ENCODE results near the gene BIN1.

DNA sequence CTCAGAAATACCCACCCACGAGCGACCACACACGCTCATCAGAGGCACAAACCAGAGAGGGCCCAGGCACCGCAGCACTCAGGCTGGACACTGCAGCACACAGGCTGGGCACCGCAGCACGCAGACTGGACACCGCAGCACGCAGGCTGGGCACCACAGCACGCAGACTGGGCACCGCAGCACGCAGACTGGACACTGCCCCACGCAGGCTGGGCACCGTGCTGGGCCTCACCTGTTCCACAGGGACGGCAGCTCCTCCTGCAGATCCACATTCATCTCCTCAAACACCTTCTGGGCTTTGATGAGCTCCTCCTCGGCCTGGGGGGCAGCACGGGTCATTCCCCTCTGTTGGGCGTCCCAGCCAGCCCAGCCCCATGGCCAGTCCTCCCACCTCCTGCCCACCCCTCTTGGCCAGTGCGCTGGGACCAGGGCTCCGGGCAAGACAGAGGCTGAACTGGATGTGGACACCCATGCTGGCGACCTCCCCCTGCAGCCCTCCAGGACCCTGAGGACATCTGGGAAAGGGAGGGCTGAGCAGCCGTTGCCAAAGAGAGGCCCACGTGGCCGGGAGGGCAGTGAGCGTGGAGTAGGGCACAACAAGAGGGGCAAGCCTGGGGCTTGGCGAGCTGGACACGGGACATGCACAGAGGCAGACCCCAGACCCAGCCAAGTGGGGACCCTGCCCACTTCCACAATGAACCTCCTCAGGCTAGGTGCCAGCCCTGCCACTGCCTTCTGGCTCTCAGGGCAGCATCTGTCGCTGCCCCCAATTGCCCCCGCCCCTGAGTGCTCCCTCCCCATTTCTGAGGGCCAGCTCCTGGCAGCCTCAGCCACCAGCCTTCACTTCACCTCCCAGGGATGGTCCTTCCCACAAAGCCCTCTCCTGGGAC lies 43.0 kb downstream of the BIN1 start:
- TF ChIP-seq, protein P1, sequence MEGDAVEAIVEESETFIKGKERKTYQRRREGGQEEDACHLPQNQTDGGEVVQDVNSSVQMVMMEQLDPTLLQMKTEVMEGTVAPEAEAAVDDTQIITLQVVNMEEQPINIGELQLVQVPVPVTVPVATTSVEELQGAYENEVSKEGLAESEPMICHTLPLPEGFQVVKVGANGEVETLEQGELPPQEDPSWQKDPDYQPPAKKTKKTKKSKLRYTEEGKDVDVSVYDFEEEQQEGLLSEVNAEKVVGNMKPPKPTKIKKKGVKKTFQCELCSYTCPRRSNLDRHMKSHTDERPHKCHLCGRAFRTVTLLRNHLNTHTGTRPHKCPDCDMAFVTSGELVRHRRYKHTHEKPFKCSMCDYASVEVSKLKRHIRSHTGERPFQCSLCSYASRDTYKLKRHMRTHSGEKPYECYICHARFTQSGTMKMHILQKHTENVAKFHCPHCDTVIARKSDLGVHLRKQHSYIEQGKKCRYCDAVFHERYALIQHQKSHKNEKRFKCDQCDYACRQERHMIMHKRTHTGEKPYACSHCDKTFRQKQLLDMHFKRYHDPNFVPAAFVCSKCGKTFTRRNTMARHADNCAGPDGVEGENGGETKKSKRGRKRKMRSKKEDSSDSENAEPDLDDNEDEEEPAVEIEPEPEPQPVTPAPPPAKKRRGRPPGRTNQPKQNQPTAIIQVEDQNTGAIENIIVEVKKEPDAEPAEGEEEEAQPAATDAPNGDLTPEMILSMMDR (IDR thresholded peaks at IDR 0.05): no peak
- TF ChIP-seq EZH2phosphoT487 (IDR thresholded peaks at IDR 0.05): no peak

Measured in neural progenitor cell (in vitro differentiated cells).